ENCODE data around the gene QSOX2.
A peak's percentile ranks its signal among the peaks of the same experiment; 100 is the strongest.

The QSOX2 gene

GRCh38 chr9:136233868-136234267 lies 11.7 kb downstream of the QSOX2 start:
- no peaks in the 10 kb centered on the region for H3K27me3 ChIP-seq (ENCODE audit: control insufficient read depth in 3 of 3, insufficient read depth in 3 of 3, low read depth in 1 of 3, low read length in 3 of 3)
- H3K4me2 ChIP-seq (ENCODE audit: insufficient read depth, low read length, poor library complexity, severe bottlenecking): no peak overlapping the region
- no peak overlapping the region for H2BK12ac ChIP-seq (ENCODE audit: low read length)
- DNase-seq (ENCODE audit: low spot score): no peak
- peaks cover 22 to 61% of the 10 kb centered on the region in 2 donors for H3K36me3 ChIP-seq (replicated peaks in 1 of 2; ENCODE audit: control insufficient read depth in 2 of 2, insufficient read depth in 2 of 2, low read length in 2 of 2)
- H3K79me1 ChIP-seq (ENCODE audit: low read depth, low read length): peaks cover 19% of the 10 kb centered on the region
- no peak overlapping the region for H3K27ac ChIP-seq (replicated peaks; ENCODE audit: low read length)
- H3K23ac ChIP-seq (ENCODE audit: low read depth, low read length, poor library complexity): no peak overlapping the region
- no peak overlapping the region for H2BK120ac ChIP-seq (ENCODE audit: low read depth, low read length)
- H2BK15ac ChIP-seq (ENCODE audit: low read length): no peak overlapping the region
- no peak overlapping the region for H3K18ac ChIP-seq (ENCODE audit: low read length)
- no peak overlapping the region for H3K14ac ChIP-seq (ENCODE audit: low read length)
- no peak overlapping the region for H3K9ac ChIP-seq (ENCODE audit: low read depth, low read length, poor library complexity)
- no CpG with 5 or more reads among the region's 14 CpGs for WGBS, 2 donors (ENCODE audit: extremely low coverage in 2 of 2, insufficient read length in 2 of 2, insufficient replicate concordance in 1 of 2)
- H2AFZ ChIP-seq (ENCODE audit: low read length): no peak overlapping the region
- no peaks in the 10 kb centered on the region for H3K9me3 ChIP-seq (replicated peaks in 1 of 2; ENCODE audit: control insufficient read depth in 2 of 2, insufficient read depth in 1 of 2, low read depth in 1 of 2, low read length in 2 of 2)
- H2BK5ac ChIP-seq (ENCODE audit: low read length): peak overlapping the region; percentile 32
- no peak overlapping the region for H3K4me3 ChIP-seq (ENCODE audit: low read length in 2 of 2)
- no peak overlapping the region for H2AK5ac ChIP-seq (ENCODE audit: low read depth, low read length)
- peak overlapping the region; percentile 89 for H4K8ac ChIP-seq (ENCODE audit: low read depth, low read length)
- H3K4ac ChIP-seq (ENCODE audit: low read length): no peak overlapping the region
- H4K91ac ChIP-seq (ENCODE audit: low read depth, low read length, poor library complexity): no peak overlapping the region
- H3K4me1 ChIP-seq (ENCODE audit: control insufficient read depth in 2 of 2, insufficient read depth in 1 of 2, low read depth in 1 of 2, low read length in 2 of 2): no peaks in the 10 kb centered on the region

GRCh38 chr9:136233411-136233810 lies 12.2 kb downstream of the QSOX2 start:
- H3K9me3 ChIP-seq (replicated peaks in 1 of 2; ENCODE audit: control insufficient read depth in 2 of 2, insufficient read depth in 1 of 2, low read depth in 1 of 2, low read length in 2 of 2): no peaks in the 10 kb centered on the region
- no peak overlapping the region for H3K14ac ChIP-seq (ENCODE audit: low read length)
- no peak overlapping the region for H3K4me3 ChIP-seq (ENCODE audit: low read length in 2 of 2)
- no peak overlapping the region for H3K9ac ChIP-seq (ENCODE audit: low read depth, low read length, poor library complexity)
- H2BK120ac ChIP-seq (ENCODE audit: low read depth, low read length): no peak overlapping the region
- no peak overlapping the region for H2BK15ac ChIP-seq (ENCODE audit: low read length)
- H2AFZ ChIP-seq (ENCODE audit: low read length): no peak overlapping the region
- no peak overlapping the region for H3K4me2 ChIP-seq (ENCODE audit: insufficient read depth, low read length, poor library complexity, severe bottlenecking)
- H3K27me3 ChIP-seq (ENCODE audit: control insufficient read depth in 3 of 3, insufficient read depth in 3 of 3, low read depth in 1 of 3, low read length in 3 of 3): no peaks in the 10 kb centered on the region
- no peak overlapping the region for H3K23ac ChIP-seq (ENCODE audit: low read depth, low read length, poor library complexity)
- H2BK5ac ChIP-seq (ENCODE audit: low read length): peak overlapping the region; percentile 32
- no peak overlapping the region for H2AK5ac ChIP-seq (ENCODE audit: low read depth, low read length)
- H2BK12ac ChIP-seq (ENCODE audit: low read length): no peak overlapping the region
- H4K8ac ChIP-seq (ENCODE audit: low read depth, low read length): no peak overlapping the region
- H3K79me1 ChIP-seq (ENCODE audit: low read depth, low read length): peaks cover 16% of the 10 kb centered on the region
- no peak overlapping the region for H3K18ac ChIP-seq (ENCODE audit: low read length)
- H4K91ac ChIP-seq (ENCODE audit: low read depth, low read length, poor library complexity): no peak overlapping the region
- no peaks in the 10 kb centered on the region for H3K4me1 ChIP-seq (ENCODE audit: control insufficient read depth in 2 of 2, insufficient read depth in 1 of 2, low read depth in 1 of 2, low read length in 2 of 2)
- DNase-seq (ENCODE audit: low spot score): no peak
- H3K27ac ChIP-seq (replicated peaks; ENCODE audit: low read length): no peak overlapping the region
- H3K36me3 ChIP-seq (replicated peaks in 1 of 2; ENCODE audit: control insufficient read depth in 2 of 2, insufficient read depth in 2 of 2, low read length in 2 of 2): peaks cover 22 to 62% of the 10 kb centered on the region in 2 donors
- WGBS, 2 donors (ENCODE audit: extremely low coverage in 2 of 2, insufficient read length in 2 of 2, insufficient replicate concordance in 1 of 2): no CpG with 5 or more reads among the region's 15 CpGs
- H3K4ac ChIP-seq (ENCODE audit: low read length): no peak overlapping the region

- H3K4ac ChIP-seq (ENCODE audit: low read length): no peak overlapping the region
- H3K18ac ChIP-seq (ENCODE audit: low read length): no peak overlapping the region
- no peak overlapping the region for H2AK5ac ChIP-seq (ENCODE audit: low read depth, low read length)
- peaks cover 22 to 61% of the 10 kb centered on the region in 2 donors for H3K36me3 ChIP-seq (replicated peaks in 1 of 2; ENCODE audit: control insufficient read depth in 2 of 2, insufficient read depth in 2 of 2, low read length in 2 of 2)
- H3K23ac ChIP-seq (ENCODE audit: low read depth, low read length, poor library complexity): no peak overlapping the region
- DNase-seq (ENCODE audit: low spot score): no peak
- WGBS, 2 donors (ENCODE audit: extremely low coverage in 2 of 2, insufficient read length in 2 of 2, insufficient replicate concordance in 1 of 2): no CpG with 5 or more reads among the region's 10 CpGs
- H2AFZ ChIP-seq (ENCODE audit: low read length): no peak overlapping the region
- no peak overlapping the region for H3K4me2 ChIP-seq (ENCODE audit: insufficient read depth, low read length, poor library complexity, severe bottlenecking)
- H2BK12ac ChIP-seq (ENCODE audit: low read length): no peak overlapping the region
- H4K8ac ChIP-seq (ENCODE audit: low read depth, low read length): no peak overlapping the region
- H3K9ac ChIP-seq (ENCODE audit: low read depth, low read length, poor library complexity): no peak overlapping the region
- no peak overlapping the region for H2BK5ac ChIP-seq (ENCODE audit: low read length)
- peaks cover 13% of the 10 kb centered on the region for H3K79me1 ChIP-seq (ENCODE audit: low read depth, low read length)
- no peak overlapping the region for H4K91ac ChIP-seq (ENCODE audit: low read depth, low read length, poor library complexity)
- no peak overlapping the region for H3K4me3 ChIP-seq (ENCODE audit: low read length in 2 of 2)
- no peak overlapping the region for H3K27ac ChIP-seq (replicated peaks; ENCODE audit: low read length)
- no peak overlapping the region for H2BK15ac ChIP-seq (ENCODE audit: low read length)
- H3K27me3 ChIP-seq (ENCODE audit: control insufficient read depth in 3 of 3, insufficient read depth in 3 of 3, low read depth in 1 of 3, low read length in 3 of 3): no peaks in the 10 kb centered on the region
- no peaks in the 10 kb centered on the region for H3K4me1 ChIP-seq (ENCODE audit: control insufficient read depth in 2 of 2, insufficient read depth in 1 of 2, low read depth in 1 of 2, low read length in 2 of 2)
- H3K14ac ChIP-seq (ENCODE audit: low read length): no peak overlapping the region
- no peaks in the 10 kb centered on the region for H3K9me3 ChIP-seq (replicated peaks in 1 of 2; ENCODE audit: control insufficient read depth in 2 of 2, insufficient read depth in 1 of 2, low read depth in 1 of 2, low read length in 2 of 2)
- no peak overlapping the region for H2BK120ac ChIP-seq (ENCODE audit: low read depth, low read length)
Measured at GRCh38 chr9:136232969-136233368, 12.6 kb downstream of the QSOX2 start.

- WGBS, 2 donors (ENCODE audit: extremely low coverage in 2 of 2, insufficient read length in 2 of 2, insufficient replicate concordance in 1 of 2): no CpG with 5 or more reads among the region's 31 CpGs
- no peak overlapping the region for H3K4me3 ChIP-seq (ENCODE audit: low read length in 2 of 2)
- no peak overlapping the region for H3K18ac ChIP-seq (ENCODE audit: low read length)
- peaks cover 18% of the 10 kb centered on the region for H3K79me1 ChIP-seq (ENCODE audit: low read depth, low read length)
- H2AFZ ChIP-seq (ENCODE audit: low read length): no peak overlapping the region
- no peak overlapping the region for H3K23ac ChIP-seq (ENCODE audit: low read depth, low read length, poor library complexity)
- H3K4me2 ChIP-seq (ENCODE audit: insufficient read depth, low read length, poor library complexity, severe bottlenecking): no peak overlapping the region
- no peak overlapping the region for H4K8ac ChIP-seq (ENCODE audit: low read depth, low read length)
- no peak overlapping the region for H4K91ac ChIP-seq (ENCODE audit: low read depth, low read length, poor library complexity)
- H3K27me3 ChIP-seq (ENCODE audit: control insufficient read depth in 3 of 3, insufficient read depth in 3 of 3, low read depth in 1 of 3, low read length in 3 of 3): no peaks in the 10 kb centered on the region
- H3K36me3 ChIP-seq (replicated peaks in 1 of 2; ENCODE audit: control insufficient read depth in 2 of 2, insufficient read depth in 2 of 2, low read length in 2 of 2): peaks cover 21 to 56% of the 10 kb centered on the region in 2 donors
- H2BK12ac ChIP-seq (ENCODE audit: low read length): no peak overlapping the region
- H2BK120ac ChIP-seq (ENCODE audit: low read depth, low read length): no peak overlapping the region
- H3K4ac ChIP-seq (ENCODE audit: low read length): no peak overlapping the region
- H2BK5ac ChIP-seq (ENCODE audit: low read length): peak overlapping the region; percentile 32
- H3K4me1 ChIP-seq (ENCODE audit: control insufficient read depth in 2 of 2, insufficient read depth in 1 of 2, low read depth in 1 of 2, low read length in 2 of 2): no peaks in the 10 kb centered on the region
- H3K9ac ChIP-seq (ENCODE audit: low read depth, low read length, poor library complexity): peak overlapping the region; percentile 72
- no peak overlapping the region for H2BK15ac ChIP-seq (ENCODE audit: low read length)
- H2AK5ac ChIP-seq (ENCODE audit: low read depth, low read length): no peak overlapping the region
- no peak overlapping the region for H3K27ac ChIP-seq (replicated peaks; ENCODE audit: low read length)
- peak overlapping the region; percentile 84 for H3K14ac ChIP-seq (ENCODE audit: low read length)
- no peaks in the 10 kb centered on the region for H3K9me3 ChIP-seq (replicated peaks in 1 of 2; ENCODE audit: control insufficient read depth in 2 of 2, insufficient read depth in 1 of 2, low read depth in 1 of 2, low read length in 2 of 2)
- no peak for DNase-seq (ENCODE audit: low spot score)
Measured at GRCh38 chr9:136231478-136232297, 13.9 kb downstream of the QSOX2 start.

Data from neuronal stem cell (in vitro differentiated cells).